Activated naive CD8-positive, alpha-beta T cell treated with anti-CD3 and anti-CD28 coated beads for 36 hours (primary cell): ENCODE data around the gene PUSL1. TPM values are rescaled to one million over a fixed set of nuclear protein-coding genes. Genes with fewer than 3 reads are reported as not detected.

Source experiments
- DNase-seq: peaks from one replicate; pipeline ENCODE4 v3.0.0; 2021
- H3K27ac Mint-ChIP-seq: one replicate; pipeline ENCODE4 v1.8.0; 2022; ENCODE audit warnings: mild to moderate bottlenecking, moderate library complexity, mixed read lengths
- H3K27me3 Mint-ChIP-seq: one replicate; pipeline ENCODE4 v1.8.0; 2022; ENCODE audit warnings: mild to moderate bottlenecking, mixed read lengths
- H3K36me3 Mint-ChIP-seq: one replicate; pipeline ENCODE4 v1.8.0; 2021; ENCODE audit warnings: mild to moderate bottlenecking, mixed read lengths
- H3K4me1 Mint-ChIP-seq: one replicate; pipeline ENCODE4 v1.8.0; 2021; ENCODE audit warnings: mixed read lengths
- H3K4me3 Mint-ChIP-seq: one replicate; pipeline ENCODE4 v1.8.0; 2022; ENCODE audit warnings: mild to moderate bottlenecking, moderate library complexity, mixed read lengths
- H3K9me3 Mint-ChIP-seq: one replicate; pipeline ENCODE4 v1.8.0; 2022; ENCODE audit warnings: mixed read lengths
- total RNA-seq, 2 experiments: library from RNA; stranded (reverse); gene quantifications; one replicate each; pipeline ENCODE4 v1.2.3, GENCODE V29; 2021

The PUSL1 gene
- total RNA-seq, 2 experiments from 2014 or later: 29.6 to 30.0 TPM

DNA sequence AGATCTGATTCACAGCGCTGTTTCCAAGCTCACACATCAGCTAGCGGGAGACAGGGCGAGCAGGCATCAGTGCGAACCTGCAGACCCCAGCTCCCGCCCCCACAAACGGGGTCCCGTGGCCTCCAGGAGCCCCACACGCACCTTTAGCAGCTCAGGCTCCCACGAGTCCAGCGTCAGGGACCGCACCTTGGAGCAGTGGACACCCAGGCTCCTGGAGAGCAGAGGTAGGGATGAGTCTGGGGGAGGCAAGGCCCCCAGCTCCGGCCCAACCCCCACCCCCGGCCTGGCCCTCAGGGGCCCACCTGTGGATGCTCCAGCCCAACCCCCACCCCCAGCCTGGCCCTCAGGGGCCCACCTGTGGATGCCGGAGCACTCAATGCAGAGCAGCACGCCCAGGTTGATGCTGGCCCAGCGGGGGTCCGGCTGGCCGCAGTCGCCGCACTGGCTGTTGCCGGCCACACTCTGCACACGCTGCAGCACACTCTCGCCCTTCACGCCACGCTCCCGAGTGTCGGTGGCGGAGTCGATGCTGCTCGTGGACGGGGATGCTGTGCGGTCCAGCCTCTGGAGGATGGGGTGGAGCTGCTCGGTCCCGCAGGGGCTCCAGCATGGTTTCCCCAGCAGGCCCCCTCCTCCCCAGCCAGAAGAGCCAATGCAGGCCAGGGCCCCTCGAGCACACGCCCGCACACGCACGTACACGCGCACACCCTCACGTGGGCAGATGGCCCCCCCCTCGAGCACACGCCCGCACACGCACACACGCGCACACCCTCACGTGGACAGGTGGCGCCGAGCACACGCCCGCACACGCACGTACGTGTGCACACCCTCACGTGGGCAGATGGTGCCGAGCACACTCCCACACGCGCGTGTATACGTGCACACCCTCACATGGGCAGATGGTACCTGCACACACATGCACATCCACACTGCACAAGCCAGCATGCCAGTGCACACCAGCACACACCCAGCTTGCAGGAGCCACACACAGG is 12.0 kb upstream of the PUSL1 start:
- no peaks in the 10 kb centered on the region for H3K27me3 Mint-ChIP-seq
- no peak for DNase-seq
- no peak overlapping the region for H3K4me3 Mint-ChIP-seq
- H3K4me1 Mint-ChIP-seq: no peaks in the 10 kb centered on the region
- H3K9me3 Mint-ChIP-seq: no peaks in the 10 kb centered on the region
- no peaks in the 10 kb centered on the region for H3K36me3 Mint-ChIP-seq
- no peak overlapping the region for H3K27ac Mint-ChIP-seq

DNA sequence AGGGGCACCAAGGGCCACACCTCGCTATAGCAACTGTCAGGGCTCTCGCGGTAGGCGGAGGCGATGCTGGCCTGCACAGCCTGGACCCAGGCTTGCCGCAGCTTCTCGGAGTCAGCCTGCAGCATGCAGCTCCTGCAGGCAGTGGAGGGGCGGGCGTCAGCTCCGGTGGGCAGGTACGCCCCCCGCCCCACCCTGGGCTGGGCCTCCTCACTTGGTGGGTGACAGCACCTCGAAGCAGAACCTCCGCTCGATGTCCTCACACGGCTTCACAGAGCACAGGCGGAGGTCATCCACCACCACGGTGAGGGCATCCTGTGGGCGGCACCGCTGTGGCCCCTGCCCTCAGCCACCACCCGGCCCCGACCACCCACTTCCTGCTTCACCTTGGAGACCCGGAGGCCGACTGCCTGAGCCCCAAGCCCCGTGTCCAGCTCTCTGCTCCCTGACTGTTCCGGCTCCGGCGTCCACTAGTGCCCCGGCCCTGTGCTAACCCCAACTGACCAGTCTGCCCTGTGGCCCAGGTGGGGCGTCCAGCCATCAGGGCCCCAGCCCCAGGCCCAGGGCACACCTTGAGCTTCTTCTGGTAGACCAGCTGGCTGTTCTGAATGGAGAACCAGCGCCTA is 10.5 kb upstream of the PUSL1 start:
- no peaks in the 10 kb centered on the region for H3K4me1 Mint-ChIP-seq
- H3K4me3 Mint-ChIP-seq: no peak overlapping the region
- no peaks in the 10 kb centered on the region for H3K36me3 Mint-ChIP-seq
- H3K27me3 Mint-ChIP-seq: no peaks in the 10 kb centered on the region
- no peaks in the 10 kb centered on the region for H3K9me3 Mint-ChIP-seq
- no peak for DNase-seq
- no peak overlapping the region for H3K27ac Mint-ChIP-seq

DNA sequence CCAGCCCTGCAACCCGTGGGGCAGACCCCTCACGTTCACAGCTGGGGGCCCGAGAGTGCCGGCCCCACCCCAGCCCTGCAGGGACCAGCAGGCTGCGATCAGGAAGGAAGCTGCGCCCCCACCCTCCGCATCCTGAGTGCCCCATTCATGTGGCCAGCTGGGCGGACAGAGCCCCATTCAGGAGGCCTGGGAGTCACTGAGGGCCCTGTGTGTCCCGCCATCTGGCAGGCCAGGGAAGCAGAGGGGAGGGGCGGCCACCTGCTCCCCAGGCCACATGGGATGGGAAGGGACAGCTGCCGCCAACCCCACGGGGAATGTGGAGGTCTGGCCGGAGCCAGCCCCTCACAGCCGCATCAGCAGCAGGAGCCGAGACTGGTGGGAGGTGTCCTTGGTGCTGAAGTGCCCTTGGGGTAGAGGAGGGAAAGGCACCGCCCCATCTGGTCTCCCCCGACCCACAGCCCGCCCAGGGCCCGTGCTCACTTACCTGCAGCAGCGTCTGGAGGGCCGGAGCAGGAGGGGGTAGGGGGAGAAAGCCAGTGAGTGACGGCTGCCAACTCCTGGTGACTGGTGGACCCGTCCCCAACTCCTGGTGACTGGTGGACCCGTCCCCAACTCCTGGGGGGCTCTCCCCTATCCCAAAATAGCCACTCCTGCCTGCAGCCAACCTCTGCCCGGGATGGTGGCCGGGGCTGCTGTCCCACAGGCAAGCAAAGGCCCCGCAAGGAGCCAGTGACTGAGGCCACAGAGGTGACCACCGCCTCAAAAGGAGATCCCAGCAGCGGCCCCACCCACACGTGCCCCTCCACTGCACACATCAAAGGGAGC is 9.3 kb upstream of the PUSL1 start:
- Mint-ChIP-seq H3K36me3 (no peaks in the 10 kb centered on the region), H3K27me3 (no peaks in the 10 kb centered on the region), H3K9me3 (no peaks in the 10 kb centered on the region), H3K27ac (no peak overlapping the region), H3K4me3 (no peak overlapping the region), H3K4me1 (no peaks in the 10 kb centered on the region)
- DNase-seq: no peak

DNA sequence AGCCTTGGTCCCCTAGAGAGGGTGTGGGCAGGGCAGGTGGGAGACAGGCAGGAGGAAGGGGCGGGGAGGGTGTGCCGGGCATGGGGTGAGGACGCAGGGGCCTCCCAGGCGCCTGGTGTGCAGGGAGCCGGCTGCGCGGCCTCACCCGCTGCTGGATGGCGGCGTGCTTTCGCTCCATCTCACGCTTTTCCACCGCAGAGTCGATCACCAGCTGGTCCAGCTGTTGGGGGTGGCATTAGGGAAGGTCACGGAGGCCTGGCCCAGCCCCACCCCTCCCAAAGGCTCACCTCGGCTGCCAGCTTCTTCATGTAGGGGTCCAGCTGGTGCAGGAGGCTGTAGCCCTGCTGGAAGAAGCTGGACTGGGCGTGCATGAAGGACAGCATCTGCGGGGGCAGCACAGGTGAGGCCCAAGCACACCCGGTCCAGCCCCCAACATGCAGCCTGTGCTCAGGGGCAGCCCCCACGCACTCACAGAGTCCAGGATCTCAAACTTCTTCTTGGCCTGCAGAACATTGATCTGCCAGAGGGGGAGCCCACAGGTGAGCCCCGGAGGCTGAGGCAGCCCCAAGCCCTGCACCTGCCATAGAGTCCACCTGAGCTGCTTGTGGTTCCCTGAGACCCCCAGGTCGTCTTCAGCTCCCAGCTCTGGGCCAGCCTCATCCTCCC is 8.6 kb upstream of the PUSL1 start:
- H3K4me1 Mint-ChIP-seq: peaks cover 2% of the 10 kb centered on the region
- H3K4me3 Mint-ChIP-seq: no peak overlapping the region
- no peaks in the 10 kb centered on the region for H3K36me3 Mint-ChIP-seq
- no peaks in the 10 kb centered on the region for H3K9me3 Mint-ChIP-seq
- H3K27me3 Mint-ChIP-seq: no peaks in the 10 kb centered on the region
- DNase-seq: peak; percentile 41
- H3K27ac Mint-ChIP-seq: no peak overlapping the region

DNA sequence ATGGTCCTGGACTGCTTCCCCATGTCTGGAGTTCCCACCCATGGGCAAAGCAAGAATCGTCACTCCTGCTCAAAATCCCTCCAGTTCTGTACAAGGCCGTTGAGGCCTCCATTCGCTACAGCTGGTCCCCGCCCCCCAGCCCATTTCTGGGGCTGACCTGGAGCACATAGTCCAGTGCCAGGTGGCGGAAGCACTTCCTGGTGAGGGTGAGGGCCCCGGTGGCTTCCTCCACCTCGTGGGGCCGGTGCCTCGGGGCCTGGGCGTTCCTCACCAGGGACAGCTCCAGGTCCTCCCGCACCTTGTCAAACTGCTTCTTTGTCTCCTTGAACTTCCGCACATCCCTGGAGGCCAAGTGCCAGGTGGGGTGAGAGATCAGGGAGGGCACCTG is 8.1 kb upstream of the PUSL1 start:
- peaks cover 5% of the 10 kb centered on the region for H3K4me1 Mint-ChIP-seq
- H3K36me3 Mint-ChIP-seq: no peaks in the 10 kb centered on the region
- no peak overlapping the region for H3K4me3 Mint-ChIP-seq
- DNase-seq: no peak
- no peaks in the 10 kb centered on the region for H3K9me3 Mint-ChIP-seq
- no peaks in the 10 kb centered on the region for H3K27me3 Mint-ChIP-seq
- H3K27ac Mint-ChIP-seq: no peak overlapping the region

DNA sequence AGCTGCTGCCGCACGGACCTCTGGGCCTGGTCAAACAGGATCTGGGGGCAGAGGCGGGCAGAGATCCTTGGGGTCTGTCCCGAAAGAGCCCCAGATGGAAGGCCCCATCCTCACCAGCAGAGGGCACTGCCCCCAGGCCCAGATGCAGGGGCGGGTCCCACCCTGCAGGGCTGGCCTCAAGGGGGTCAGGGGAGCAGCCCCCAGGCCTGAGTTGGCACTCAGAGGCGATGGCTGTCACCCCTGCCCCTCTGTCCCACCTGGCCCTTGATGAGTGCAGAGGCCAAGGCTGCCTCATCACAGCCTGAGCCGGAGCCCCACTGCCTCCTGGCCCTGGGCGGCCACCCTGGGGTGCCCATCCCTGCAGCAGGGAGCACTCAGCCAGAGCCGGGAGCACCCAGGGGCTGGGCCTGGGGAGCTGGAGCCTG is 6.4 kb upstream of the PUSL1 start:
- no peak overlapping the region for H3K4me3 Mint-ChIP-seq

DNA sequence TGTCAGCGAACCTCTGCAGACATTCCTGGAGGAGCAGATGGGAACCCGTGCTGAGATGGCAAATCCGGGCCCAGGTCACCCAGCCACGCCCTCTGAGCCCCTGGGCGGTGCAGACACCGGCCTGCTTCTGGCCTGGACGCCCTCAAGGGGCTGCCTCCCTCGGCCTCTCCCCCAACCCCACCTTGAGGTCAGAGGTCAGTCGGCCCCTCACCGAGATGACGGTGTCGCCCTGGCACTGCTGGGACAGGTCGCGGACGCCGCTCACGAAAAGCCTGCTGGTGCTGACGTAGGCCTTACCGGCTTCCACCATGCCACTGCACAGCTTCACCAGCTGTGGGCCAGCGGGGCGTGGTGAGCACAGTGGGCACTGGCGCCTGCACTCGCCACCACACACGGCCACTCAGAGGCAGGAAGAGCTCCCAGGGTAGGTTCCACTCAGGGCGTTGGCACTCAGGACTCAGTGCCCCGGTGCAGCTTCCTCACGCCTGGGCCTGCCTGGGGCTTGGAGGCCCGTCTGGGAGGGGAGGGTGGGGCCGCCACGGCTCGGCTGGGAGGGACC is 5.4 kb upstream of the PUSL1 start:
- Mint-ChIP-seq H3K4me3 (no peak overlapping the region), H3K36me3 (no peaks in the 10 kb centered on the region), H3K9me3 (no peaks in the 10 kb centered on the region), H3K4me1 (peaks cover 20% of the 10 kb centered on the region), H3K27me3 (no peaks in the 10 kb centered on the region), H3K27ac (no peak overlapping the region)
- no peak for DNase-seq

More for the DNA sequence above, 6.4 kb upstream of the PUSL1 start:
- Mint-ChIP-seq H3K36me3 (no peaks in the 10 kb centered on the region), H3K4me1 (peaks cover 18% of the 10 kb centered on the region), H3K9me3 (no peaks in the 10 kb centered on the region), H3K27ac (no peak overlapping the region), H3K27me3 (no peaks in the 10 kb centered on the region)
- DNase-seq: no peak

DNA sequence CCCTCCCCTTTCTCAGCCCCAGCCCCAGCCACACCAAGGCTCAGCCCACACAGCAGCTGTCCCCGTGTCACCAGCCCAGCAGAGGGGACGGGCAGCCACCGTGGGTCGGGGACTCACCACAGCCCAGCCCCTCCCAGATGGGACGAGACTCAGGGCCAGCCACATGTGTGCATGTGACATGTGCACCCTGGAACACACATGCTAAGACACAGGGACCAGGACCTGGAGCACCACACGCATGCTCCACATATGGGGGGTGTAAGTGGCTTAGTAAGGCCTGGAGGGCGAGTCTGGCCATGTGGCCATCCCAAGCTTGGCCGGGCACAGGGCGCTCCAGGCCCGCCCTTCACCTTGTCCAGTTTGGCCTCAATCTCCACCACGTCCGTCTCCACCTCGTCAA is 4.7 kb upstream of the PUSL1 start:
- H3K9me3 Mint-ChIP-seq: no peaks in the 10 kb centered on the region
- no peak overlapping the region for H3K27ac Mint-ChIP-seq
- no peaks in the 10 kb centered on the region for H3K36me3 Mint-ChIP-seq
- no peak for DNase-seq
- H3K27me3 Mint-ChIP-seq: no peaks in the 10 kb centered on the region
- no peak overlapping the region for H3K4me3 Mint-ChIP-seq
- H3K4me1 Mint-ChIP-seq: peaks cover 20% of the 10 kb centered on the region

DNA sequence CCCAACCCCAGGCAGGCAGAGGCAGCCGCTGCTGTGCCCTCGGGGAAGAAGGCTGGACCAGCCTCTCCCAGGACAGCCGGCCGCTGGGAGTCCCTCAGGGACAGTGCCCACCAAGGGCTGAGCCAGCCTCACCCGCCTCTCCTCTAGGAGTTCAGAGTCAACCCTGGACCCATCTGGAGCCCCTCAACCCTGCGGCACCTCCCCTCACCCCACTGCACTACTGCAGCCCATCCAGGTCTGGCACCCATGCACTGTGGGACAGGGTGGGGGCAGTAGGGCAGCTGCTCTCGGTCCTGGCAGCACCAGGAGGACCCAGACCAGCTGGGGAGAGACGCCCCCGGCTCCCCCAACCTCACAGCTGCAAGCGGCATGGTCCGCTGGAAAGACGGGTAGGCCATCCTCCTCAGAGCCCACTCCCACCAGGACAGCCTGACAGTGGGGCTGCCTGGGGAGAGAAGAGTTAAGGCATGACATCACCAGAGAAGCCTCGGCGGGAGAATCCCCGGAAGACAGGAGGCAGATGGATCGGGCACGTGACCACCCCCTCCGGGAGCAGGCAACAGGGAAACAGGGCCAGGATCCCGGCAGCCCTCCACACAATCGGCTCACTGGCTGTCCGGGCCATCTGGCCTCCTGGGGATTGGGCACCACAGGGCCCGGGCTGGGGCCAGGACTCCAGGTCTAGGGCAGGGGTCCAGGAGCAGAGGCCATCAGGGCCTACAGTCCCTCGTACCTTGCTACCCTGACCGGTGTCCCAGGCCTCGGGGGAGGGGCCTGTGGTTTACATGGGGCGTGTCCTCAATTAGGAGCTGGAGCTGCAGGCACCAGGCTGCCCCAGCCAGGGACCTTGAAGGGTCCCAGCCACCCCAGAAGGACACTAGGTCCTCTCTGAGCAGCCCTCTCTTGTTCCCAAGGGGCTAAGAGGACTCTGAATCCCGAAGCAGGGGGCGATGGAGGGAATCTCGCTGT is 3.8 kb upstream of the PUSL1 start:
- H3K27me3 Mint-ChIP-seq: no peaks in the 10 kb centered on the region
- no peaks in the 10 kb centered on the region for H3K36me3 Mint-ChIP-seq
- no peak overlapping the region for H3K27ac Mint-ChIP-seq
- DNase-seq: no peak
- peaks cover 20% of the 10 kb centered on the region for H3K4me1 Mint-ChIP-seq
- H3K9me3 Mint-ChIP-seq: no peaks in the 10 kb centered on the region
- H3K4me3 Mint-ChIP-seq: peak overlapping the region; percentile 85

DNA sequence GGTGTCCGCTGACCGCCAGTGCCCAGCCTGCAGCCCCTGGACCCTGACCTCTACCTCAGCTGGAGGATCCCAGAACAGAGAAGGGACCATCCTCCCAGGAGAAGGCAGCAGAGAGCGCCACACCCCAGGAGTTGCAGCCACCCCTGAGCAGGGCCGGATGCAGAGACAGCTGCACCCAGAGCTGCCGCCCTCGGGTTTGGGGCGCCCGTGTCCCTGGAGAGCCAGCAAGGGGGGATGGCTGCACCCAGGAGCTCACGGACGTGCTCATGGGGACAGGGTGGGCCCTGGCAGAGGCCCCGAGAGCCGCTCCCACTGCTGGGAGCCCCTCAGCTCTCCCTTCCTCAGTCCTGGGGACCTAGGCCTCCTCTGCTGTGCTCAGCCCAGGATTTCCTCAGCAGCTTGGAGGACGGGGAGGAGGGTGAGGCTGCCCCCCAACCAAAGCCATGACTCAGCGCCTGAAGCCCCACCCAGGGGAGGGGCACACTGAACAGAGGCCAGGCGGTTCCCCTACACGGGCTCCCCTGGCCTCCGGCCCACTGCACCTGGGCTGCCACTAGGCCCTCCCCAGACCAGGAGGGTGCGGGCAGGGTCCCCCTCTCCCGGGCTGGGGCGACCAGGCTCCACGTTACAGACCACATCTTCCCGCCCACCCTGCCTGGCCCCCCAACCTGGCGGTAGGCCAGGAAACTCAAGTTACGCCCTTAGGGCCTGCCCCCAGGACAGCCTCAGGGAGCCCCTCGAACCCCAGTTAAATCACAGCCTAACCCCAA is 2.9 kb upstream of the PUSL1 start:
- Mint-ChIP-seq H3K4me3 (peak overlapping the region; percentile 85), H3K27ac (peak overlapping the region; percentile 70), H3K4me1 (peaks cover 20% of the 10 kb centered on the region), H3K36me3 (no peaks in the 10 kb centered on the region), H3K27me3 (no peaks in the 10 kb centered on the region), H3K9me3 (no peaks in the 10 kb centered on the region)
- peak; percentile 82 for DNase-seq

DNA sequence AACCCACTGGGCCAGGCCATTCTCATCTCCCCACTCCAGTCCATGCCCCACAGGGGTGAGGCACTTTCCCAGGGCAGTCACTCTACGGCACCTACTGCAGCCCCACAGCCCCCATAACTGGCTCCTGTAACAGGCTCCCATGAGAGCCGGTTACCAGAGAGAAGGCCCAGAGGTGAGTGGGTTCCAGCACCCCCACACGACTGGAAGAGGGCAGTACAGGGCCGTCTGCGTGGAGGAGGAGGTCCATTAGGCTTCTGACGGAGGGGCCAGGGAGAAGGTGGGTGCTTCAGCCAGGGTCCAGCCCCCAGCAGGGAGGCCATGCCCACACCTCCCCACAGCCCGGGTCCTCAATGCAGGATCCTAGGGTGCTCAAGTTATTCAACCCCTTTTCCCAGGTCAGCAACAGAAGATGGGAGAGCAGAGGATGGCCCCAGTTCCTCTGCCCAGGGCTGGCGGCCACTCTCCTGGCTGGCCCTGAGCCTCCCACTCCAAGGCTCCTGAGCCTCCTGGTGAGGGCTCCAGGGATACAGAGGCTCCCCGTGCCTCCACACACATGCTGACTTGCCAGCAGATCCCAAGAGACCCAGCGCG is 2.2 kb upstream of the PUSL1 start:
- DNase-seq: peak; percentile 46
- H3K4me1 Mint-ChIP-seq: peaks cover 20% of the 10 kb centered on the region
- no peaks in the 10 kb centered on the region for H3K27me3 Mint-ChIP-seq
- no peaks in the 10 kb centered on the region for H3K9me3 Mint-ChIP-seq
- H3K4me3 Mint-ChIP-seq: peak overlapping the region; percentile 85
- peak overlapping the region; percentile 70 for H3K27ac Mint-ChIP-seq
- no peaks in the 10 kb centered on the region for H3K36me3 Mint-ChIP-seq

DNA sequence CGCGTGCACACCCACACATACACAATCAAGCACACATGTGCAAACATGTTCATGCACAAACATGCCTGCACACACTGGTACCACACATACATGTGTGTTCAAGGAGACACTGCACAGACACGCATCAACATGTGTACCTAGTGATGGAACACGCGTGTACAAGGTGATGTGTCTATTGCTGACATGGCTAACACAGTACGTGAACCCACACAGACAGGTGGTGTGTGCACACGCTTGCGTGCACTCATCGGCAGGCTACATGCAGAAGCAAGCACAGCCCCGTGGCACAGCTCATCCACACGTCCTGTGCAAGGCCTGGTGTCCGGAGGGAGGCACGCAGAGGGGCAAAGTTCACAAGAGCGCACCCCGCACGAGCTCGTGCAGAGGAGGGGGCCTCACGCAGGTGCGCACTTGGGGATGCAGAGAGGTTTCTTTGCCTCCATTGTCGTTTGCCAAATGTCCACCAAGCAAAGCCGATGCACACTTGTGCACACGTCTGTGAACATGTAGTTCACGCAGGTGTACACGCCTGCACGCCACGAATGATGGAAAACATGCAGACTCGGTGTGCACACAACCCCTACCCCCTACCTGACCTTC is 1.6 kb upstream of the PUSL1 start:
- H3K4me1 Mint-ChIP-seq: peaks cover 20% of the 10 kb centered on the region
- no peaks in the 10 kb centered on the region for H3K9me3 Mint-ChIP-seq
- no peaks in the 10 kb centered on the region for H3K27me3 Mint-ChIP-seq
- H3K4me3 Mint-ChIP-seq: peak overlapping the region; percentile 85
- H3K27ac Mint-ChIP-seq: peak overlapping the region; percentile 70
- H3K36me3 Mint-ChIP-seq: no peaks in the 10 kb centered on the region
- DNase-seq: no peak
